ENCODE measurements around the gene KIAA0232.
"Not testable (repeated sequence)": the region's sequence is repeated elsewhere in the genome, so short reads cannot be mapped to it uniquely, and the experiment has no call there.

The KIAA0232 gene

DNA sequence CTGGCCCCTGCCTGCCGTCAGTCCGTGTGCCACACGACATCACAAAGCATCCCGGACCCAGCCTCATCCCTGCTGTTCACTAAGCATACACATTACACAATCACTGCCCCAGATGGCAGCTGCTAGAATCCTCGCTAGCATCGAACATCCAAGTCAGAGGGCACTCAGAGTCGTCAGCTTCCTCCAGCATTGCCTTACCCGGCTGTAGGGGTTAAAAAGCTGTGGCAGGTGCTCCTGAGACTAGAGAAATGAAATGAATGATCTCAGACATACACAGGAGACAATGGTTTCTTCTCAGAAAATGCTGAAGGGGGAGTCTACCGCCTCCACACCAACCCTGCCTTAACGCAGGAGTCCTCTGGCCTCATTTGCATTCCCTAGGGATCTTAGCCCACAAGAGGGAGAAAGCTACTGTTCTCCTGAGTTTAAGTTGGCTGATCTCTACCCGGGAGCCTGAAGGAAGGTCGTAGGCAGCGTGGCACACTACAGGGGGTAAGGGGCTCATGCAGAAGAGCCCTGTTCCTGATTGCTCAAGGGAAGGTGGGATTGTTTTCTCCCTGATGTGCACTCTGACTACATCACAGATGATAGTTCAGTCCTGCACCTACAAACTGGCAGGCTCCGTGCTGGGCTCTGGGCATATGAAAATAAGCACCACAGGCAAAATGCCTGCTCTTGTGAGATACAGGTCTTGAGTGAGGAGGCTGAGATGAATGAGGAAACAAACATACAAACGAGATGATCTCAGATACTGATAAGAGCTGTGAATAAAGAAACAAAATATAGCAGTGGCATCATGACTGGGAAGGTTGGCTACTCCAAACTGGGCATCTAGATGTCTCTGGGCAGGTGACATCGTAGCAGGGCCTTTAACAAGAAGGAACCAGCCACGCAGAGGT is 2.6 kb upstream of the KIAA0232 start:
- Histone ChIP-seq H3K27ac (ENCODE audit: low read depth, low read length) (peak overlapping the region; percentile 46), H3K4me1 (ENCODE audit: control insufficient read depth, insufficient read depth, low read length) (peaks cover 26% of the 10 kb centered on the region), H3K9me3 (ENCODE audit: control insufficient read depth, insufficient read depth, low read length) (no peaks in the 10 kb centered on the region), H3K4me3 (ENCODE audit: low read depth, low read length) (no peak overlapping the region), H3K9ac (ENCODE audit: low read depth, low read length) (no peak overlapping the region), H3K27me3 (ENCODE audit: control insufficient read depth, insufficient read depth, low read length) (peaks cover 4% of the 10 kb centered on the region; the same call in 1 of the 2 replicates), H3K36me3 (ENCODE audit: control insufficient read depth, insufficient read depth, low read length) (no peaks in the 10 kb centered on the region)

DNA sequence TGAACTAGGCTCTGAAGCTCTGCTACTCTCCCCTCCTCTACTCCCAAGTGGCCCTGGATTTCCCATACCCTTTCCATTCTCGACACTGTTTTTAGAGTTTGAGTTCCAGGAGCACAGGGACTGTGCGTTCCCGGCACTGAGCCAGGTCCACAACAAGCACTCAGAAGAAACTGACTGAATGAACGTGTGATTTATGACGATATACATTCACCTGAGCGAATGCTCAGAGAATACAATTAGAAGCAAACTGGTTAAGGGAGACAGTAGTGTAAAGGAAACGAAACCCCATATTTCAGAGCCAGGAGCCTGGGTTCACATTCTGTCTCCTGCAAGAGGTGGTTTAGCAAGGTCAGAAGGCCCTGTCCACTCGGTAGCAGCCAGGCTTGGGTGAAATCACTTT is 1.4 kb upstream of the KIAA0232 start:
- Histone ChIP-seq H3K4me1 (ENCODE audit: control insufficient read depth, insufficient read depth, low read length) (peaks cover 34% of the 10 kb centered on the region), H3K27me3 (ENCODE audit: control insufficient read depth, insufficient read depth, low read length) (peaks cover 4% of the 10 kb centered on the region; the same call in 1 of the 2 replicates), H3K4me3 (ENCODE audit: low read depth, low read length) (no peak overlapping the region), H3K36me3 (ENCODE audit: control insufficient read depth, insufficient read depth, low read length) (no peaks in the 10 kb centered on the region), H3K27ac (ENCODE audit: low read depth, low read length) (no peak overlapping the region), H3K9ac (ENCODE audit: low read depth, low read length) (no peak overlapping the region), H3K9me3 (ENCODE audit: control insufficient read depth, insufficient read depth, low read length) (no peaks in the 10 kb centered on the region)

GRCh38 chr4:6781561-6781960 is 966 bp upstream of the KIAA0232 start:
- peak overlapping the region; percentile 81 for H3K4me3 ChIP-seq (ENCODE audit: low read depth, low read length)
- H3K9me3 ChIP-seq (ENCODE audit: control insufficient read depth, insufficient read depth, low read length), result no peaks in the 10 kb centered on the region
- H3K36me3 ChIP-seq (ENCODE audit: control insufficient read depth, insufficient read depth, low read length), result no peaks in the 10 kb centered on the region
- no peak overlapping the region for H3K27ac ChIP-seq (ENCODE audit: low read depth, low read length)
- peaks cover 34% of the 10 kb centered on the region for H3K4me1 ChIP-seq (ENCODE audit: control insufficient read depth, insufficient read depth, low read length)
- H3K9ac ChIP-seq (ENCODE audit: low read depth, low read length), result no peak overlapping the region
- H3K27me3 ChIP-seq (ENCODE audit: control insufficient read depth, insufficient read depth, low read length), result peaks cover 4% of the 10 kb centered on the region; the same call in 1 of the 2 replicates

DNA sequence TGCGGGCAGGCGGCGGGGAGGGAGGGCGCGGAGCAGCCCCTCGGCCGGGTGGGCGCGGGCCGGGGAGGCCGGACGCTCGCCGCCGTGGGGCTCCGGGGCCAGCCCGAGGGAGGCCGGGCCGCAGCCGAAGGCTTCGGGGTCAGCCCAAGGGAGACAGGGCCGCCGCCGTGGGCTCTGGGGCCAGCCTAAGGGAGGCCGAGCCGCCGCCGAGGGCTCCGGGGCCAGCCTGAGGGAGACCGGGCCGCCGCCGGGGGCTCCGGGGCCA is 251 bp downstream of the KIAA0232 start:
- peak overlapping the region; percentile 68; the same call in 1 of the 2 replicates for H3K9ac ChIP-seq (ENCODE audit: low read depth, low read length)
- H3K4me3 ChIP-seq (ENCODE audit: low read depth, low read length), result peak overlapping the region; percentile 81
- H3K9me3 ChIP-seq (ENCODE audit: control insufficient read depth, insufficient read depth, low read length), result no peaks in the 10 kb centered on the region
- H3K27me3 ChIP-seq (ENCODE audit: control insufficient read depth, insufficient read depth, low read length), result peaks cover 4% of the 10 kb centered on the region; the same call in 1 of the 2 replicates
- peaks cover 34% of the 10 kb centered on the region for H3K4me1 ChIP-seq (ENCODE audit: control insufficient read depth, insufficient read depth, low read length)
- H3K27ac ChIP-seq (ENCODE audit: low read depth, low read length), result peak overlapping the region; percentile 86
- H3K36me3 ChIP-seq (ENCODE audit: control insufficient read depth, insufficient read depth, low read length), result peaks cover 4% of the 10 kb centered on the region; the same call in 1 of the 2 replicates

DNA sequence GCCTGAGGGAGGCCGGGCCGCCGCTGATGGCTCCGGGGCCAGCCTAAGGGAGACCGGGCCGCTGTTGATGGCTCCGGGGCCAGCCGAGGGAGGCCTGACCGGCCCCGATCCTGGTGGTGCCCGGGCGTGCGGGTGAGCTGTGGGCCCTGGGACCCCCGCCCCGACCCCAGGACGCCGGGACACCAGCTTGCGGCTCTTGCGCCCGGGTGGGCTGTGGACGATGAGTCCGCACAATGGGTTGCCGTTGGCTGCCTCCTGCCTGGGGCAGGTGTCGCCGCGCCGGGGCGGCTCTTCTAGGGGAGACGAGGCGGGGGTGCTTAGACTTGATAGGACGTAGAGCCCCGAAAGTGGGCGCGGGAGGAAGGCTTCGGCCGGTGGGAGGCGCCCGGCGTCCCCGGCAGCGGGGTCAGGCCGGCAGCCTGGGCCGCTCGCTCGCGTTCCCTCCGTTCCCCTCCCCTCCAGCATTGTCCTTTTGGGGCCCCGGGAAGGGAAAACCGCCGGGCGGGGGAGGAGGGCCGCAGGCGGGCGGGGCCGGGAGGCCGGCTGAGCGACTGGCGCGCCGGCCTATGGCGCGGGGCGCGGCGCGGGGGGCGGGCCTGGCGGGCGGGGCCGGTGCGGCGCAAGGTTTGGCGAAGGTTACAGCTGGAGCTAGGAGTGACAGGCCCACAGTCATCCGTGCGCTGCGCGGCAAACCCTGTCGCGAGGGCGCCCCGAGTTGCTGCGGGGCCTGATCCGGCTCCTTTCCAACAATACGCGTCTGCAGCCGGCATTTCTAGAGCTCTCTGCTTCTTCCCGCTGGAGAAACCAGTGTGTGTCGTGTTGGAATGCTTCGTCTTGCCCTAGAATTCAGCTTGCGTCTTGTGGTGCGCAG is 819 bp downstream of the KIAA0232 start:
- H3K4me1 ChIP-seq (ENCODE audit: control insufficient read depth, insufficient read depth, low read length), result peaks cover 34% of the 10 kb centered on the region
- peak overlapping the region; percentile 86 for H3K27ac ChIP-seq (ENCODE audit: low read depth, low read length)
- H3K36me3 ChIP-seq (ENCODE audit: control insufficient read depth, insufficient read depth, low read length), result peaks cover 4% of the 10 kb centered on the region; the same call in 1 of the 2 replicates
- H3K9me3 ChIP-seq (ENCODE audit: control insufficient read depth, insufficient read depth, low read length), result no peaks in the 10 kb centered on the region
- peak overlapping the region; percentile 68 for H3K9ac ChIP-seq (ENCODE audit: low read depth, low read length)
- H3K27me3 ChIP-seq (ENCODE audit: control insufficient read depth, insufficient read depth, low read length), result peaks cover 4% of the 10 kb centered on the region; the same call in 1 of the 2 replicates
- peak overlapping the region; percentile 81 for H3K4me3 ChIP-seq (ENCODE audit: low read depth, low read length)

GRCh38 chr4:6785572-6785925 is 3.0 kb downstream of the KIAA0232 start:
- no peak overlapping the region for H3K4me3 ChIP-seq (ENCODE audit: low read depth, low read length)
- peaks cover 6% of the 10 kb centered on the region for H3K36me3 ChIP-seq (ENCODE audit: control insufficient read depth, insufficient read depth, low read length)
- no peak overlapping the region for H3K9ac ChIP-seq (ENCODE audit: low read depth, low read length)
- H3K27me3 ChIP-seq (ENCODE audit: control insufficient read depth, insufficient read depth, low read length), result peaks cover 4% of the 10 kb centered on the region; the same call in 1 of the 2 replicates
- peak overlapping the region; percentile 3 for H3K27ac ChIP-seq (ENCODE audit: low read depth, low read length)
- peaks cover 22% of the 10 kb centered on the region for H3K4me1 ChIP-seq (ENCODE audit: control insufficient read depth, insufficient read depth, low read length)
- no peaks in the 10 kb centered on the region for H3K9me3 ChIP-seq (ENCODE audit: control insufficient read depth, insufficient read depth, low read length)

DNA sequence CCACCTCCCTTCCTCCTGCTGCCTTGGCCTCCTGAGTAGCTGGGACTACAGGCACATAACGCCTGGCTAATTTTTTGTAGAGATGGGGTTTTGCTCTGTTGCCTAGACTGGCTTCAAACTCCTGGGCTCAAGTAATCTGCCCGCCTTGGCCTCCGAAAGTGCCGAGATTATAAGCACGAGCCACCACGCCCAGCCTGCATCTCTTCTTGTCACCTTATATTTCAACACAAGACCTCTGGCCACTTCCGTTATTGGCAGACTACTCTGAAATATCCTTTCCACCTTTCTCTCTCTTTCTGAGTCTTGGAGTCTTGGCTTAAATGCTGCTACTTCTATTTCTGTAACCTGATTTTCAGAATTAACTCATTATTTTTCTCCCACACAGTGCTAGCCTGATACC is 5.6 kb downstream of the KIAA0232 start:
- Histone ChIP-seq H3K4me1 (ENCODE audit: control insufficient read depth, insufficient read depth, low read length) (peaks cover 18% of the 10 kb centered on the region), H3K27ac (ENCODE audit: low read depth, low read length) (no peak overlapping the region), H3K4me3 (ENCODE audit: low read depth, low read length) (no peak overlapping the region), H3K36me3 (ENCODE audit: control insufficient read depth, insufficient read depth, low read length) (peaks cover 13% of the 10 kb centered on the region), H3K9ac (ENCODE audit: low read depth, low read length) (no peak overlapping the region), H3K9me3 (ENCODE audit: control insufficient read depth, insufficient read depth, low read length) (no peaks in the 10 kb centered on the region), H3K27me3 (ENCODE audit: control insufficient read depth, insufficient read depth, low read length) (no peaks in the 10 kb centered on the region)

DNA sequence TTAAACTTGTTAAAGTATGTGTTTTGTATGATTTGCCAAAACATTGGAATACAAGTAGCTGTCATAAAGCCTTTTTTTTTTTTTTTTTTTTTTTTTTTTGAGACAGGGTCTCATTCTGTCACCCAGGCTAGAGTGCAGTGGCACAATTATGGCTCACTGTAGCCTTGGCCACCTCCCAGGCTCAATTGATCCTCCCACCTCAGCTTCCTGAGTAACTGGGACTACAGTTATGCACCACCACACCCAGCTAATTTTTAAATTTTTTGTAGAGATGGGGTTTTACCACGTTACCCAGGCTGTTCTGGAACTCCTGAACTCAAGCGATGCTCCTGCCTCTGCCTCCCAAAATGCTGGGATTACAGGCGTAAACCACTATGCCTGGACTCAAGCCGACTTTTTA is 8.7 kb downstream of the KIAA0232 start:
- not testable (repeated sequence) for H3K9me3 ChIP-seq (ENCODE audit: control insufficient read depth, insufficient read depth, low read length); H3K27ac ChIP-seq (ENCODE audit: low read depth, low read length); H3K4me3 ChIP-seq (ENCODE audit: low read depth, low read length); H3K27me3 ChIP-seq (ENCODE audit: control insufficient read depth, insufficient read depth, low read length); H3K4me1 ChIP-seq (ENCODE audit: control insufficient read depth, insufficient read depth, low read length); H3K9ac ChIP-seq (ENCODE audit: low read depth, low read length)
- H3K36me3 ChIP-seq (ENCODE audit: control insufficient read depth, insufficient read depth, low read length), result peaks cover 13% of the 10 kb centered on the region

- not testable (repeated sequence) for H3K27me3 ChIP-seq (ENCODE audit: control insufficient read depth, insufficient read depth, low read length); H3K4me3 ChIP-seq (ENCODE audit: low read depth, low read length); H3K4me1 ChIP-seq (ENCODE audit: control insufficient read depth, insufficient read depth, low read length); H3K27ac ChIP-seq (ENCODE audit: low read depth, low read length); H3K9ac ChIP-seq (ENCODE audit: low read depth, low read length); H3K9me3 ChIP-seq (ENCODE audit: control insufficient read depth, insufficient read depth, low read length)
- peaks cover 13% of the 10 kb centered on the region for H3K36me3 ChIP-seq (ENCODE audit: control insufficient read depth, insufficient read depth, low read length)
Observed at GRCh38 chr4:6791796-6792195, 9.3 kb downstream of the KIAA0232 start.

DNA sequence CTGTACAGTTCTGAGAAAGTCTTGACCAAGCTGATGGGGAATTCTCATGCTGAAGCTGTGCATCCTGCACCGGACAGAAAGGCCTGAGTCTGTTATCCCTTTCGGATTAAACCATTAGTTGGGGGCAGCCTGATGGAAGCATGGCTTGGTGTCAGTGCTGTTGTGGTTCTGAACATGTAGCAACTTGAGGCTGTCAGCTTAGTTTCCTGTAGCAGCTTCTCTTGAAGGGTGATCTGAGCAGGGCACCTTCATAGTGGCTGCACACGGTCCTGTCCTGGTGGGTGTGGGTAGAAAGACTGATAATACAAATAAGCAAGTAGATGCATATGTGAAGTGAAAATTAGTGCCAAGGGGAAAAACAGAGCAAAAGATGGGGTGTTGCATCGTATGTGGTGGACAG is 11.7 kb downstream of the KIAA0232 start:
- Histone ChIP-seq H3K4me1 (ENCODE audit: control insufficient read depth, insufficient read depth, low read length) (no peaks in the 10 kb centered on the region), H3K4me3 (ENCODE audit: low read depth, low read length) (no peak overlapping the region), H3K36me3 (ENCODE audit: control insufficient read depth, insufficient read depth, low read length) (0 out of 2 replicates have a peak, but pooled peaks cover 8% of the 10 kb centered on the region), H3K27ac (ENCODE audit: low read depth, low read length) (no peak overlapping the region), H3K9me3 (ENCODE audit: control insufficient read depth, insufficient read depth, low read length) (no peaks in the 10 kb centered on the region), H3K9ac (ENCODE audit: low read depth, low read length) (no peak overlapping the region), H3K27me3 (ENCODE audit: control insufficient read depth, insufficient read depth, low read length) (no peaks in the 10 kb centered on the region)

GRCh38 chr4:6795821-6796220 is 13.3 kb downstream of the KIAA0232 start:
- Histone ChIP-seq H3K9ac (ENCODE audit: low read depth, low read length) (no peak overlapping the region), H3K27me3 (ENCODE audit: control insufficient read depth, insufficient read depth, low read length) (no peaks in the 10 kb centered on the region), H3K4me3 (ENCODE audit: low read depth, low read length) (no peak overlapping the region), H3K36me3 (ENCODE audit: control insufficient read depth, insufficient read depth, low read length) (0 out of 2 replicates have a peak, but pooled peaks cover 10% of the 10 kb centered on the region), H3K9me3 (ENCODE audit: control insufficient read depth, insufficient read depth, low read length) (no peaks in the 10 kb centered on the region), H3K4me1 (ENCODE audit: control insufficient read depth, insufficient read depth, low read length) (no peaks in the 10 kb centered on the region), H3K27ac (ENCODE audit: low read depth, low read length) (no peak overlapping the region)

Data from HUES48 (cell line).